HG02852 (cell line): ENCODE results near the gene INTS7.
A peak's percentile ranks its signal among the peaks of the same experiment; 100 is the strongest.

ENCODE experiments used
- ATAC-seq: cut with Tn5 transposase; IDR thresholded peaks from one replicate; pipeline ENCODE4 v1.9.1; 2021; ENCODE audit warnings: mild to moderate bottlenecking, moderate library complexity; ENCODE audit not compliant: unreplicated experiment

The INTS7 gene, protein sequence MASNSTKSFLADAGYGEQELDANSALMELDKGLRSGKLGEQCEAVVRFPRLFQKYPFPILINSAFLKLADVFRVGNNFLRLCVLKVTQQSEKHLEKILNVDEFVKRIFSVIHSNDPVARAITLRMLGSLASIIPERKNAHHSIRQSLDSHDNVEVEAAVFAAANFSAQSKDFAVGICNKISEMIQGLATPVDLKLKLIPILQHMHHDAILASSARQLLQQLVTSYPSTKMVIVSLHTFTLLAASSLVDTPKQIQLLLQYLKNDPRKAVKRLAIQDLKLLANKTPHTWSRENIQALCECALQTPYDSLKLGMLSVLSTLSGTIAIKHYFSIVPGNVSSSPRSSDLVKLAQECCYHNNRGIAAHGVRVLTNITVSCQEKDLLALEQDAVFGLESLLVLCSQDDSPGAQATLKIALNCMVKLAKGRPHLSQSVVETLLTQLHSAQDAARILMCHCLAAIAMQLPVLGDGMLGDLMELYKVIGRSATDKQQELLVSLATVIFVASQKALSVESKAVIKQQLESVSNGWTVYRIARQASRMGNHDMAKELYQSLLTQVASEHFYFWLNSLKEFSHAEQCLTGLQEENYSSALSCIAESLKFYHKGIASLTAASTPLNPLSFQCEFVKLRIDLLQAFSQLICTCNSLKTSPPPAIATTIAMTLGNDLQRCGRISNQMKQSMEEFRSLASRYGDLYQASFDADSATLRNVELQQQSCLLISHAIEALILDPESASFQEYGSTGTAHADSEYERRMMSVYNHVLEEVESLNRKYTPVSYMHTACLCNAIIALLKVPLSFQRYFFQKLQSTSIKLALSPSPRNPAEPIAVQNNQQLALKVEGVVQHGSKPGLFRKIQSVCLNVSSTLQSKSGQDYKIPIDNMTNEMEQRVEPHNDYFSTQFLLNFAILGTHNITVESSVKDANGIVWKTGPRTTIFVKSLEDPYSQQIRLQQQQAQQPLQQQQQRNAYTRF

DNA sequence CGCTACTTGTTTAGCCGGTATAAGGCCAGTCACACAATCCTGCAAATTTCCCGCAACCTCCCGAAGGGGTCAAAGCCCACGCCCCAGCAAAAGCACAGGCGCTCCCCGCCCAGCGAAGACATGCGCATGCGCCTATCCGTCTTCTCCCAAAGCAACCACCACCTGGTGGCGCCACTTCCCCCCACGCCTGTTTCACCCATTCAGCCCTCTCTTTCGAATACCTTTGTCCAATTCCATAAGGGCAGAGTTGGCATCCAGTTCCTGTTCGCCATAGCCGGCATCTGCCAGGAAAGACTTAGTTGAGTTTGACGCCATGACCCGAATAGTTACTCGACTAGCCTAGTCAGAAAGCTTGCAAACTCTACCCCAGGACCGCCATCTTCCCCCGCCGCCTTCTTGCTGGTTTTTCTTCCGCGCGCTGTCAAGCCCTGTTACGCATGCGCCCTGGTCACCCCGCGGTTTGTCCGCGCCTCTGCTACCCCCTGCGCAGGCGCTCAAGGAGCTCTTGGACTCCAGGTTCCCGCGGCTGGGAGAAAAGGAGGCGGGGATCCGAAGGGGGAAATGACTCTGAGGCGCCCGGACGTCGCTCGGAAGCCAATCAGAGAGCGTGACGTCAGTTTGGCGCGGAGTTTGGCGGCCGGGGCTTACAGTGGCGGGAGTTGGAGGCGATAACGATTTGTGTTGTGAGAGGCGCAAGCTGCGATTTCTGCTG is at the start of gene INTS7, which contains the start of gene DTL:
TSS of gene INTS7 (minus strand) at position 435 of the 712 bp plus-strand sequence. CDS start at position 315, 120 bp downstream.
TSS of gene DTL (plus strand) at position 626 of the 712 bp plus-strand sequence. CDS start 143 bp downstream, outside the sequence.
- peak; percentile 66 for ATAC-seq

- ATAC-seq: no peak
Observed at GRCh38 chr1:212082765-212083406, 47.5 kb upstream of the INTS7 start.

DNA sequence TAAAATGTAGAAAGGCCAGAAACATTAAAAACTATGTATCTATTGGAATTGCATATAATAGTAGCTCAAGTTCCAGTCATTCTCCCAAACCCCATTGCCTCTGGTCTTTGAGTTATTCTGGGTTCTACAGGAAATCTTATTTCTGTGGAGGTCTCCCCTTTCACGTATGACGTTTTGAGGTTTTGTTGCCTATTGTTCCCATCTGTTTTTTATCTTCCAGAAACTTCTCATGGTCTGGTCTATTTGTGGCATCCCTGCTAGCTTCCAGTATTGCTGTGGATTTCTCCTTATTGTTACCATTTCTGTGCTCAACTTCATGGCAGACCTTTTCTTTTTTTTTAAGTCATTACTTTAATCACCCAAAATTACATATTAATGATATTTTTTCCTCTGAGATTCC is 43.5 kb upstream of the INTS7 start:
- ATAC-seq: no peak

DNA sequence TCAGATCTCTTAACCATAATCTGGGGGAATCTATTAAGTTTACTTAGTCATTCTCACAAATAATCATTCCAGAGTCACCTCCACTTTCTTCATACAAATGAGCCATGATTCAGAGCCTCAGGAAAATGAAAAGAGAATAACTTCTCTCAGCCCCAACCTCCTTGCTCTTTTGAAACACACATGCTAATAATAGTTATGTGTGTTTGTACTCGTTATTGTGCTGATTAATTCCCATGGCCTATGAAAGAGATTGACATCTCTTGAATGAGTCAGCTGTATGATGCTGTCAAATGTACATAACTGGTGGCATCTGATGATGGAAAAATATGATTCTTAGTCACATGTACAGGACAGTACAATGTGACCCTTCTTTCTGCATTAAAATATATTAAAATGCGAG is 41.7 kb upstream of the INTS7 start:
- ATAC-seq: no peak

- ATAC-seq: no peak
Observed at GRCh38 chr1:212074856-212075255, 39.5 kb upstream of the INTS7 start.

- ATAC-seq: no peak
Observed at GRCh38 chr1:212074313-212074712, 39.0 kb upstream of the INTS7 start.

- ATAC-seq: no peak
Observed at GRCh38 chr1:212073490-212073889, 38.1 kb upstream of the INTS7 start.

GRCh38 chr1:212072047-212072446 is 36.7 kb upstream of the INTS7 start:
- no peak for ATAC-seq

GRCh38 chr1:212070720-212071302 is 35.5 kb upstream of the INTS7 start:
- ATAC-seq: no peak

- no peak for ATAC-seq
Observed at GRCh38 chr1:212067787-212068186, 32.4 kb upstream of the INTS7 start.

DNA sequence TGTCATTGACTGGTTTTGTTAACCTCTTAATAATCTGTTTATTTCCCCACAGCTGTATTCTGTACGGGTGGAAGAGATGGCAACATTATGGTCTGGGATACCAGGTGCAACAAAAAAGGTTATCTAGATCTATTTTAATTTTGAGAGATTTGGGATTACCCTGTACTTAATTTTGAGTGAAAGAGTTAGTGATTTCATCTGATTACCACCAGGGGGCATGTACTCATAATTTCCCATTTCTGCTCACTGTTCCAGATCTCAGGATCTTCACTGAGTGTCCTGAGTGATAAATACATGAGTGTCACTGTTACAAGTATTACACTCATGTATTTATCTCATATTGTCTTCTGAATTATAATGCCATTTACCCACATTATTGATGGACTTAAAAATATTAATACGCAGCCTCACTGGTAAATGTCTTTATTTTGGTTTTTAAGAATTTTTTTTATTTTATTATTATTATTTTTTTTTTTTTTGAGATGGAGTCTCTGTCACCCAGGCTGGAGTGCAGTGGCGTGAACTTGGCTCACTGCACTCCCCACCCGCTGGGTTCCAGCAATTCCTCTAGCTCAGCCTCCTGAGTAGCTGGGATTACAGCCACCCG is 27.6 kb upstream of the INTS7 start:
- ATAC-seq: no peak

DNA sequence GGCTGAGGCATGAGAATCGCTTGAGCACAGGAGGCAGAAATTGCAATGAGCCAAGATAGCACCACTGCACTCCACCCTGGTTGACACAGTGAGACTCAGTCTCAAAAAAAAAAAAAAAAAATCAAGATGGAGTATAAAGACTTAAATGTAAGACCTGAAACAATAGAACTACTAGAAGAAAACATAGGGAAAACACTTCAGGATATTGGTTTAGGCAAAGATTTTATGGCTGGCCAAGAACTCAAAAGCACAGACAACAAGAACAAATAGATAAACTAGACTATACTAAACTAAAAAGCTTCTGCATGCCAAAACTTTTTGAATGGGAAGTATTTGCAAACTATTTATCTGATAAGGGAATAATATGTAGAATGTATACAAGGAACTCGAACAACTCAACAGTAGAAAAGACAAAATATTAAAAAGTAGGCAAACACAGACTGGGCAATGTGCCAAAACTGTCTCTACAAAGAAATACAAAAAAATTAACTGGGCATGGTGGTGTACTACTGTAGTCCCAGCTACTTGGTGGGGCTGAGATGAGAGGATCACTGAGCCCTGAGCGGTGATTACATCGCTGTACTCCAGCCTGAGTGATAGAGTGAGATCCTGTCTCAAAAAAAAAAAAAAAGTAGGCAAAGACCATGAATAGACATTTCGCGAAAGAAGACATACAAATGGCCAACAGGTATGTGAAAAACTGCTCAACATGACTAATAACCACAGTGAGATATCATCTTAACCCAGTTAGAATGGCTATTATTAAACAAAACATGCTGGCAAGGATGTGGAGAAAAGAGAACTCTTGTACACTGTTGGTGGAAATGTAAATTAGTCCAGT is 25.5 kb upstream of the INTS7 start:
- no peak for ATAC-seq

DNA sequence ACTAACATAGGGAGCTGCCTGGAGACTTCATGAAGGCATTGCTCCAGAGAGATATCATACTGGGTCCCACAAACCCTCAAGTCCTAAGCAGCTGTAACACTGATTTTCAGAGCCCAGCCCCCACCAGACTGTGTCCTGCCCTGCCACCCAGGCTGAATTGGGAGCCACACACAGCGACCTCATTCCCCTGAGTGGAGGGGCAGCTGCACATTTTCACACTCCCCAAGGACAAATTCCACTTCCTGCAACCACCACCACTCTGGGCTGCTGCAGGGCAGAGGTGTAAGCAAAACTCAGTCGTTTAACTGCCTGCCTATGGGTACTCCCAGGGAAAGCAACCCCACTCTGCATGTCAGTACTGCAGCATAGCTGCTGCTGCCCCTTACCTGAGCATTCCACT is 20.0 kb upstream of the INTS7 start:
- ATAC-seq: no peak

DNA sequence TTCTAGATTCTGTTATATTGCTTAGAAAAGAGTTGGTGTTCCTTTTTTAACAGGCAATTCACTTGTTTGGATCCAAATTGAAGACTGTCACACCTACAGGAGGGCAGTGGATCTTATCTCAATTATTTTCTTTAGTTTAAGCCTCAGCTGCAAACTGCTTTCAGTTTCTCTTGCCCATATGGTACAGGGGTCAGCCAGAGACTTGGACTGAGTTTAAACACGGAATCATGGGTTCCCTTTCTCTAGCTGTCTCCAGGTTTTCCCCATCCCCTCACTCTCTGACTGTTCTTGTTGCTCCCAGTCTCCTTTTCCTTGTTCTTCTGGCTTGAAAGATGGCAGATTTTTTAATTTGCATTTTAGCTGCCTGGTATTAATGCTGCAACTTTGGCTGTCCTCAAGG is 18.6 kb upstream of the INTS7 start:
- ATAC-seq: no peak

- no peak for ATAC-seq
Observed at GRCh38 chr1:212045981-212046380, 10.6 kb upstream of the INTS7 start.

- ATAC-seq: no peak
Observed at GRCh38 chr1:212044851-212045250, 9.5 kb upstream of the INTS7 start.

DNA sequence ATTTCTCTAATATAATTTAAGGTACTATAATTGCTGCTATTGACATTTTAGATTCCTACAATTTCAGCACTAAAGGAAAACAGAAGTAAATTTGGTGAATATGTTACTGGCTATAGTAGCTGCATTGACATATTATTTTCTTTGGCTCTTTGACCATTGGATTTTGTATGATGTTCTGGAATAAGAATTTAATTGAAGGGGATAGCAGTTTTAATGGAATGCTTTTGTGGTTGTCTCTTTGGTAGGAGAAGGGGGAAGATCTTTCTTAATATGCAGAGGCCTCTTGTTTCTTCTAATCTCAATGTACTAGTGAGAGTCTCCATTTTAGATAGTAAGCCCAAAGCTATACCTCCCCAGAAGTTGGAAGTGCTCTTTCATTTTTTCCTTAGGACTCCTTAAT is 7.1 kb upstream of the INTS7 start:
- no peak for ATAC-seq

DNA sequence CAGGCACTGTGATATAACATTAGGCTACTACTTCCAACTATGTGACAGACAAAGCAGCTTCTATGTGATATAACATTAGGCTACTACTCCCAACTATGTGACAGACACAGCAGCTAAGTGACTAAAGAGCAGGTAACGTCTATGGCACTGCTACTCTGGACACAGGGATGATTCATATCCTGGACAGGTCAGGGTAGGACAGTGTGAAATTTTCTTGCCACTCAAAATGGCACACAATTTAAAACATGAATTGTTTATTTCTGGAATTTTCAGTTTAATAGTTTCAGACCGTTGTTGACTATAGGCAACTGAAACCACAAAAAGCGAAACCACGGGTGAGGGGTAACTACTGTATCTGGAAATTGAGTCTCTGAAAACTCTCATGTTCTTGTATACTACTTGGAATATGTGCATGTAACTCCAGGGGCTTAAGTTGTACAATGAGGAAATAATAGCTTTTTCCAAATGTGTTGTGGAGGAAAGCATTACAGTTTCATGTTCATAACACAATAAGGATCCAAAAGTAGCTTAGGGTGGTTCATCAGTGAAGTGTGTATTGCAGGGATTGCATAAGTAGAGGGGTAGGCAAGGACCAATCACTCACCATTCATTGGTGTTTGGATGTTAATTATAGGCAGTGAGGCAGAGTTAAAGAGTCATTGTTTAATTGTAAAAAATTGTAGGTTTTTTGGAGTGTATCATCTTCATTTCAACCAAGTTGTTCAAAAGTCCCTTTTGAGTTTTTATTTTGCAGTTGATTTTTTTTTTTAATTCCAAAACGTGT is 5.5 kb upstream of the INTS7 start:
- ATAC-seq: no peak
